DMS153 treated with DMSO at 0.1 percent for 48 hours (cell line): ENCODE results near the gene TUBB6.

Experiments
- DNase-seq: peaks from one replicate; lab custom pipeline; 2025; ENCODE audit not compliant: unreplicated experiment; lab: John Stamatoyannopoulos, UW

The TUBB6 gene

GRCh38 chr18:12335503-12335902 lies 27.5 kb downstream of the TUBB6 start:
- no peak for DNase-seq

GRCh38 chr18:12336171-12336613 lies 28.2 kb downstream of the TUBB6 start:
- DNase-seq = no peak

GRCh38 chr18:12336887-12337286 lies 28.8 kb downstream of the TUBB6 start:
- peak; percentile 1 for DNase-seq

- no peak for DNase-seq
These were observed 30.3 kb downstream of the TUBB6 start for GRCh38 chr18:12338382-12338781.

GRCh38 chr18:12340945-12341660 lies 33.1 kb downstream of the TUBB6 start:
- no peak for DNase-seq

- no peak for DNase-seq
These were observed 34.6 kb downstream of the TUBB6 start for GRCh38 chr18:12342661-12343060.

GRCh38 chr18:12345491-12346239 lies 37.6 kb downstream of the TUBB6 start:
- no peak for DNase-seq

- no peak for DNase-seq
These were observed 38.2 kb downstream of the TUBB6 start for GRCh38 chr18:12346240-12346565.

- no peak for DNase-seq
These were observed 39.9 kb downstream of the TUBB6 start for GRCh38 chr18:12347895-12348294.

- DNase-seq = no peak
These were observed 44.1 kb downstream of the TUBB6 start for GRCh38 chr18:12352188-12352587.

GRCh38 chr18:12359515-12359927 lies 51.5 kb downstream of the TUBB6 start:
- DNase-seq = no peak

GRCh38 chr18:12361770-12362378 lies 53.8 kb downstream of the TUBB6 start:
- no peak for DNase-seq

- no peak for DNase-seq
These were observed 54.6 kb downstream of the TUBB6 start for GRCh38 chr18:12362473-12363174.

- no peak for DNase-seq
These were observed 58.3 kb downstream of the TUBB6 start for GRCh38 chr18:12366379-12366778.

- DNase-seq = no peak
These were observed 58.7 kb downstream of the TUBB6 start for GRCh38 chr18:12366784-12367183.

GRCh38 chr18:12369211-12369610 lies 61.2 kb downstream of the TUBB6 start:
- DNase-seq = no peak

GRCh38 chr18:12371590-12371989 lies 63.5 kb downstream of the TUBB6 start:
- DNase-seq = no peak

GRCh38 chr18:12372406-12372805 lies 64.4 kb downstream of the TUBB6 start:
- no peak for DNase-seq

GRCh38 chr18:12373116-12373770 lies 65.2 kb downstream of the TUBB6 start:
- no peak for DNase-seq

- no peak for DNase-seq
These were observed 65.7 kb downstream of the TUBB6 start for GRCh38 chr18:12373771-12374116.

GRCh38 chr18:12374401-12374800 lies 66.4 kb downstream of the TUBB6 start:
- no peak for DNase-seq
